HG03135 (cell line): ENCODE measurements around the gene PPP1R26.
"Not testable (repeated sequence)": the region's sequence is repeated elsewhere in the genome, so short reads cannot be mapped to it uniquely, and the experiment has no call there.

Experiments used
- ATAC-seq: cut with Tn5 transposase; IDR thresholded peaks from one replicate; pipeline ENCODE4 v1.9.1; 2021; ENCODE audit warnings: mild to moderate bottlenecking, moderate library complexity; ENCODE audit not compliant: unreplicated experiment

Gene PPP1R26

GRCh38 chr9:135504262-135505243 lies 25.0 kb downstream of the PPP1R26 start:
- ATAC-seq: no peak

GRCh38 chr9:135505406-135506187 lies 26.0 kb downstream of the PPP1R26 start:
- ATAC-seq: no peak

GRCh38 chr9:135506327-135507103 lies 26.9 kb downstream of the PPP1R26 start:
- no peak for ATAC-seq

GRCh38 chr9:135507104-135508035 lies 27.8 kb downstream of the PPP1R26 start:
- ATAC-seq: no peak

- ATAC-seq: no peak
Measured at GRCh38 chr9:135508211-135508820, 28.7 kb downstream of the PPP1R26 start.

- ATAC-seq: no peak
Measured at GRCh38 chr9:135509458-135509857, 29.9 kb downstream of the PPP1R26 start.

- ATAC-seq: no peak
Measured at GRCh38 chr9:135512241-135512603, 32.6 kb downstream of the PPP1R26 start.

- no peak for ATAC-seq
Measured at GRCh38 chr9:135512904-135513303, 33.3 kb downstream of the PPP1R26 start.

GRCh38 chr9:135513351-135513846 lies 33.8 kb downstream of the PPP1R26 start:
- ATAC-seq: no peak

GRCh38 chr9:135513906-135514305 lies 34.3 kb downstream of the PPP1R26 start:
- ATAC-seq: not testable (repeated sequence)

- no peak for ATAC-seq
Measured at GRCh38 chr9:135514342-135515082, 34.9 kb downstream of the PPP1R26 start.

GRCh38 chr9:135515083-135515951 lies 35.7 kb downstream of the PPP1R26 start:
- no peak for ATAC-seq

GRCh38 chr9:135516132-135516860 lies 36.7 kb downstream of the PPP1R26 start:
- no peak for ATAC-seq

GRCh38 chr9:135517407-135517822 lies 37.8 kb downstream of the PPP1R26 start:
- no peak for ATAC-seq

GRCh38 chr9:135519179-135519971 lies 39.8 kb downstream of the PPP1R26 start:
- ATAC-seq: no peak

GRCh38 chr9:135520916-135521607 lies 41.5 kb downstream of the PPP1R26 start, which contains the start of gene LCN1:
Gene LCN1, plus strand, starts transcription at chr9:135521440. Its CDS starts 58 bp downstream, at chr9:135521498.
- no peak for ATAC-seq
